BLaER1 treated with 17β-estradiol and CSF1 and Interleukin-3, amounts not matched to agents 10 nM and 100 nM (cell line): Measurements from ENCODE around the gene TBCEL.

ENCODE experiments used
- H3K27ac ChIP-seq, 11 experiments: shearing (Covaris generic); formaldehyde crosslinking; 2 replicates each; pipeline ENCODE4 v1.8.1; 2022
- H3K27me3 ChIP-seq, 11 experiments: shearing (Covaris generic); formaldehyde crosslinking; 2 replicates each; pipeline ENCODE4 v1.8.1; 2022
- H3K36me3 ChIP-seq, 11 experiments: shearing (Covaris generic); formaldehyde crosslinking; 2 replicates each; pipeline ENCODE4 v1.8.1; 2022
- H3K4me1 ChIP-seq, 10 experiments: shearing (Covaris generic); formaldehyde crosslinking; 2 replicates each; pipeline ENCODE4 v1.8.1; 2022
- H3K4me2 ChIP-seq, 11 experiments: shearing (Covaris generic); formaldehyde crosslinking; 2 replicates each; pipeline ENCODE4 v1.8.1; 2022
- H3K4me3 ChIP-seq, 10 experiments: shearing (Covaris generic); formaldehyde crosslinking; 2 replicates each; pipeline ENCODE4 v1.8.1; 2022
- H3K9ac ChIP-seq, 11 experiments: shearing (Covaris generic); formaldehyde crosslinking; 2 replicates each; pipeline ENCODE4 v1.8.1; 2022
- H3K9me3 ChIP-seq, 11 experiments: shearing (Covaris generic); formaldehyde crosslinking; replicated peaks in 1 of 11; 2 replicates each; pipeline ENCODE4 v1.8.1; 2022
- H4K20me1 ChIP-seq, 11 experiments: shearing (Covaris generic); formaldehyde crosslinking; 2 replicates each; pipeline ENCODE4 v1.8.1; 2022
- Cebpa-rat ChIP-seq, 11 experiments: shearing (Covaris generic); IDR thresholded peaks; 2 replicates each; pipeline ENCODE4 v1.8.1; 2022

The TBCEL gene, protein sequence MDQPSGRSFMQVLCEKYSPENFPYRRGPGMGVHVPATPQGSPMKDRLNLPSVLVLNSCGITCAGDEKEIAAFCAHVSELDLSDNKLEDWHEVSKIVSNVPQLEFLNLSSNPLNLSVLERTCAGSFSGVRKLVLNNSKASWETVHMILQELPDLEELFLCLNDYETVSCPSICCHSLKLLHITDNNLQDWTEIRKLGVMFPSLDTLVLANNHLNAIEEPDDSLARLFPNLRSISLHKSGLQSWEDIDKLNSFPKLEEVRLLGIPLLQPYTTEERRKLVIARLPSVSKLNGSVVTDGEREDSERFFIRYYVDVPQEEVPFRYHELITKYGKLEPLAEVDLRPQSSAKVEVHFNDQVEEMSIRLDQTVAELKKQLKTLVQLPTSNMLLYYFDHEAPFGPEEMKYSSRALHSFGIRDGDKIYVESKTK

GRCh38 chr11:121023848-121024751 is at the start of gene TBCEL:
TBCEL (plus strand) TSS chr11:121024102; CDS start chr11:121045691, 21,589 bp downstream.
- H3K27me3 ChIP-seq: no peaks in the 10 kb centered on the region
- peak within 1 kb of the TSS; percentile 87 to 98 (median 93) for H3K9ac ChIP-seq
- peak within 1 kb of the TSS; percentile 85 to 100 (median 94) for H3K4me2 ChIP-seq
- H3K36me3 ChIP-seq: peaks cover 0 to 8% (median 0%) of the 10 kb centered on the region in 11 experiments; a peak in 1 of 22 replicates
- no peaks in the 10 kb centered on the region for H3K9me3 ChIP-seq
- H3K4me3 ChIP-seq: peak within 1 kb of the TSS; percentile 71 to 90 (median 82)
- no peak for TF ChIP-seq Cebpa-rat (IDR thresholded peaks at IDR 0.05)
- H4K20me1 ChIP-seq: peaks cover 0 to 45% (median 23%) of the 10 kb centered on the region in 11 experiments; a peak in 12 of 22 replicates
- H3K27ac ChIP-seq: peak within 1 kb of the TSS; percentile 88 to 97 (median 94)
- H3K4me1 ChIP-seq: peaks cover 13 to 20% (median 18%) of the 10 kb centered on the region in 10 experiments

GRCh38 chr11:120974466-120974865 is 49.4 kb upstream of the TBCEL start:
- Histone ChIP-seq H3K9me3 (no peaks in the 10 kb centered on the region), H3K4me1 (no peaks in the 10 kb centered on the region), H3K4me3 (no peak overlapping the region), H4K20me1 (no peaks in the 10 kb centered on the region), H3K9ac (no peak overlapping the region), H3K4me2 (no peak overlapping the region), H3K27ac (no peak overlapping the region), H3K36me3 (no peaks in the 10 kb centered on the region), H3K27me3 (no peaks in the 10 kb centered on the region)
- TF ChIP-seq Cebpa-rat (IDR thresholded peaks at IDR 0.05): no peak

- no peak overlapping the region for H3K27ac ChIP-seq
- H3K4me2 ChIP-seq: no peak overlapping the region
- no peaks in the 10 kb centered on the region for H3K36me3 ChIP-seq
- no peaks in the 10 kb centered on the region for H3K27me3 ChIP-seq
- no peak overlapping the region for H3K4me3 ChIP-seq
- H3K9ac ChIP-seq: no peak overlapping the region
- no peaks in the 10 kb centered on the region for H4K20me1 ChIP-seq
- H3K9me3 ChIP-seq: no peaks in the 10 kb centered on the region
- no peaks in the 10 kb centered on the region for H3K4me1 ChIP-seq
- no peak for TF ChIP-seq Cebpa-rat (IDR thresholded peaks at IDR 0.05)
These were observed 48.9 kb upstream of the TBCEL start for GRCh38 chr11:120974965-120975364.

- no peaks in the 10 kb centered on the region for H3K9me3 ChIP-seq
- no peak overlapping the region for H3K4me3 ChIP-seq
- TF ChIP-seq Cebpa-rat (IDR thresholded peaks at IDR 0.05): no peak
- H3K36me3 ChIP-seq: no peaks in the 10 kb centered on the region
- H3K4me2 ChIP-seq: no peak overlapping the region
- no peaks in the 10 kb centered on the region for H3K27me3 ChIP-seq
- no peak overlapping the region for H3K27ac ChIP-seq
- H3K4me1 ChIP-seq: no peaks in the 10 kb centered on the region
- H4K20me1 ChIP-seq: no peaks in the 10 kb centered on the region
- H3K9ac ChIP-seq: no peak overlapping the region
These were observed 46.4 kb upstream of the TBCEL start for GRCh38 chr11:120977266-120978137.

DNA sequence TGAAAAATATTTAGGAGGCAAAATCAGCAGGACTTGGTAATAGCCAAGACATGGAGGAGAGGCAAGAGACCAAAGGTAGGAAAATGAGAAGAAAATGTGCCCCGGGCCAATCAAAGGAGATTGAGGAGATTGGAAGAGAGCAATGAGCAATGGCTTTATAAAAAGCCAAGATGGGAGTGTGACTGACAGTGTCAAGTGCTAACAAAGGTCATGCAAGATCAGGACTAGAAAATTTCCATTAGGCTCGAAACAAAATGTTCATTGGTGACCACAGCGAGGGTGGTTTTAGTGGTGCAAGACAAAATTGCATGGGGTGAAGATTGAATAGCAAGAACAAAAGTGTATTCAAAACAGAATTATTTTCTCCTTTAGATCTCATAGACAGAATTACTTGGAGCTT is 45.2 kb upstream of the TBCEL start:
- Histone ChIP-seq H3K36me3 (no peaks in the 10 kb centered on the region), H3K9me3 (no peaks in the 10 kb centered on the region), H3K27ac (no peak overlapping the region), H3K27me3 (no peaks in the 10 kb centered on the region), H4K20me1 (no peaks in the 10 kb centered on the region), H3K4me2 (no peak overlapping the region), H3K4me1 (no peaks in the 10 kb centered on the region), H3K4me3 (no peak overlapping the region), H3K9ac (no peak overlapping the region)
- no peak for TF ChIP-seq Cebpa-rat (IDR thresholded peaks at IDR 0.05)

DNA sequence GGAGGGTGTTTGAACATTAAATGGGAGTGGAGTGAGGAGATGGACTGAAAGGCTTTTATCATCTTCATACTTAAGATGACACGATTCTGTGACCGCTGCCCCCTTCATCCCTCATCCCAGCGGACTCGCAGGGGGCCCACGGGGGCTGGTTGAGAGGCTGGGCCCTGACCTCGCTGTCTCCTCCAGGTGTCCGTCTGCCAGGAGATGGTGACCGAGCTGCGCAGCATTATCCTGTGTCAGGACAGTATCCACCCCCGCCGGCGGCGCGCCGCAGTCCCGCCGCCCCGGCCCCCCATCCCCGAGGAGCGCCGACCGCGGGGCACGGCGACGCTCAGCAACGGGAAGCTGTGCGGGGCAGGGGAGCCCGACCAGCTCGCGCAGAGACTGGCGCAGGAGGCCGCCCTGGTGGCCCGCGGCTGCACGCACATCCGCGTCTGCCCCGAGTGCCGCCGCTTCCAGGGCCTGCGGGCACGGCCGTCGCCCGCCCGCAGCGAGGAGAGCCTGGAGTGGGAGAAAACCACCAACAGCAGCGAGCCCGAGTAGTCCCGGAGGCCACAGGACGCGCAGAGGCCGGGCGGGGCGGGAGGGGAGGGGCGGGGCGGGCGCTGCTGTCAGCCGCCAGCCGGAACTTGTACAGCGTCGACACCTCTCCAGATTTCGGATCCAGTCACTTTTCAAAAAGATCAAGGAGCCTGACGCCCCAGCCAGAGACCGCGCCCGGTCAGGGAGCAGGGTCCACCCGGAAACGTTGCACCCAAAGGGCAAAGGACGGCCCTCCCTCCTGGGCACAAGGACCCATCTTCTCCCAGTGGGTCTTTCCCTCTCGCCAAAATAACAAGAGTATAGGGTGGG is 38.0 kb upstream of the TBCEL start:
- no peaks in the 10 kb centered on the region for H3K36me3 ChIP-seq
- no peaks in the 10 kb centered on the region for H3K9me3 ChIP-seq
- peaks cover 0 to 11% (median 6%) of the 10 kb centered on the region in 10 experiments; a peak in 7 of 20 replicates for H3K4me1 ChIP-seq
- 0 out of 22 replicates have a peak overlapping the region, but pooled peaks of 1 of the 11 experiments have one; percentile 37 for H3K27ac ChIP-seq
- peak overlapping the region; percentile 47 to 68 (median 59) for H3K4me3 ChIP-seq
- H3K4me2 ChIP-seq: peak overlapping the region; percentile 79 to 91 (median 88)
- H4K20me1 ChIP-seq: no peaks in the 10 kb centered on the region
- H3K27me3 ChIP-seq: peaks cover 0 to 14% (median 4%) of the 10 kb centered on the region in 11 experiments; a peak in 10 of 22 replicates
- TF ChIP-seq Cebpa-rat (IDR thresholded peaks at IDR 0.05): no peak
- peak overlapping the region; percentile 17 to 65 (median 56); a peak in 20 of 22 replicates for H3K9ac ChIP-seq

GRCh38 chr11:120988603-120989002 is 35.3 kb upstream of the TBCEL start:
- TF ChIP-seq Cebpa-rat (IDR thresholded peaks at IDR 0.05): no peak
- Histone ChIP-seq H3K4me2 (no peak overlapping the region), H3K27me3 (peaks cover 0 to 14% (median 4%) of the 10 kb centered on the region in 11 experiments; a peak in 10 of 22 replicates), H3K4me1 (peaks cover 0 to 11% (median 6%) of the 10 kb centered on the region in 10 experiments; a peak in 7 of 20 replicates), H4K20me1 (no peaks in the 10 kb centered on the region), H3K9me3 (no peaks in the 10 kb centered on the region), H3K27ac (no peak overlapping the region), H3K9ac (no peak overlapping the region), H3K4me3 (no peak overlapping the region), H3K36me3 (no peaks in the 10 kb centered on the region)
